HCT116 (cell line): ENCODE results near the gene C2orf92. TPM values are rescaled to one million over a fixed set of nuclear protein-coding genes. Genes with fewer than 3 reads are reported as not detected.

ENCODE experiments used
- ATAC-seq: fragments of 200-7000 bp; cut with Tn5 transposase; 2 replicates; pipeline ENCODE4 v1.9.1; 2020; ENCODE audit warnings: mild to moderate bottlenecking, moderate library complexity
- BruUV-seq: library from RNA; stranded (reverse); fragments of 400-500 nt; replicated peaks from 2 replicates; lab custom pipeline; 2021; lab: Mats Ljungman, UMichigan
- CTCF ChIA-PET: fragments of 300-600 bp; sonication (Branson Sonifier 250); formaldehyde crosslinking; loops from one replicate; lab custom pipeline; 2021; ENCODE audit warnings: antibody characterized with exemption; lab: Charles Lee
- POLR2A ChIA-PET: fragments of 300-600, 350-600 bp; sonication (Branson Sonifier 250); formaldehyde crosslinking; loops from one replicate; lab custom pipeline; 2021; ENCODE audit warnings: antibody characterized with exemption; lab: Charles Lee
- RAD21 ChIA-PET, 2 experiments: fragments of 300-600 bp; sonication (Branson Sonifier 250); formaldehyde crosslinking; loops; one replicate each; lab custom pipeline; 2023; ENCODE audit warnings: low total read pairs in 2 of 2; ENCODE audit not compliant: uncharacterized antibody in 2 of 2, unreplicated experiment in 2 of 2, low non-redundant PET in 1 of 2; lab: Charles Lee
- DNase-seq: peaks from one replicate; pipeline ENCODE4 v3.0.0-alpha.2; 2010; ENCODE audit warnings: low read depth, low spot score
- H2AFZ ChIP-seq: fragments of 200-600 bp; shearing (Covaris generic), sonication (generic); 2 replicates; pipeline ENCODE4 v1.6.1; 2017; ENCODE audit warnings: low read depth, mixed run types, mixed read lengths, antibody characterized with exemption, low read length; ENCODE audit not compliant: poor library complexity, severe bottlenecking
- H3K27ac ChIP-seq: 2 replicates; pipeline ENCODE4 v1.5.1; 2012; ENCODE audit warnings: low read depth, low read length
- H3K27me3 ChIP-seq: fragments of 200-600 bp; sonication (generic); 2 replicates; pipeline ENCODE4 v1.6.1; 2016; ENCODE audit warnings: mixed run types, low read length, mixed read lengths; ENCODE audit not compliant: insufficient read depth
- H3K36me3 ChIP-seq, 2 experiments: fragments of 200-500 bp in 1 of 2; fragments of 200-600 bp in 1 of 2; sonication (Bioruptor generic) in 1 of 2; sonication (generic) in 1 of 2; 2 replicates each; pipeline versions ENCODE4 v1.5.1 to v1.6.1; 2014 to 2016; ENCODE audit warnings: low read length in 2 of 2, inconsistent platforms in 1 of 2, mixed read lengths in 1 of 2, mixed run types in 1 of 2; ENCODE audit not compliant: insufficient read depth in 2 of 2, control insufficient read depth in 1 of 2
- H3K4me1 ChIP-seq, 2 experiments: fragments of 200-600 bp in 1 of 2; sonication (generic) in 1 of 2; 2 replicates each; pipeline versions ENCODE4 v1.5.1 to v1.6.1; 2012 to 2017; ENCODE audit warnings: low read length in 2 of 2, inconsistent platforms in 1 of 2, mild to moderate bottlenecking in 1 of 2, mixed read lengths in 1 of 2, mixed run types in 1 of 2, moderate library complexity in 1 of 2; ENCODE audit not compliant: insufficient read depth in 2 of 2, control insufficient read depth in 1 of 2
- H3K4me2 ChIP-seq: fragments of 200-600 bp; sonication (generic); 2 replicates; pipeline ENCODE4 v1.6.1; 2017; ENCODE audit warnings: mixed run types, low read length, mixed read lengths
- H3K4me3 ChIP-seq, 2 experiments: fragments of 200-600 bp in 1 of 2; sonication (generic) in 1 of 2; replicated peaks in 1 of 2; 2 replicates each; pipeline ENCODE4 v1.5.1; 2011 to 2016; ENCODE audit warnings: low read length in 2 of 2, control low read depth in 1 of 2, low read depth in 1 of 2, mild to moderate bottlenecking in 1 of 2, mixed read lengths in 1 of 2, mixed run types in 1 of 2
- H3K79me2 ChIP-seq: fragments of 200-600 bp; sonication (generic); 2 replicates; pipeline ENCODE4 v1.6.1; 2017; ENCODE audit warnings: mild to moderate bottlenecking, mixed run types, low read length, moderate library complexity, mixed read lengths; ENCODE audit not compliant: insufficient read depth
- H3K9ac ChIP-seq: fragments of 200-600 bp; sonication (generic); 2 replicates; pipeline ENCODE4 v1.6.1; 2016; ENCODE audit warnings: low read length, mixed read lengths
- H3K9me2 ChIP-seq: fragments of 200-600 bp; sonication (generic), shearing (Covaris generic); 2 replicates; pipeline ENCODE4 v1.6.1; 2017; ENCODE audit warnings: mixed run types, mild to moderate bottlenecking, moderate library complexity; ENCODE audit not compliant: insufficient read depth
- H3K9me3 ChIP-seq, 2 experiments: fragments of 200-500 bp in 1 of 2; fragments of 200-600 bp in 1 of 2; sonication (Bioruptor generic) in 1 of 2; sonication (generic) in 1 of 2; 2 replicates each; pipeline ENCODE4 v1.6.1; 2014 to 2017; ENCODE audit warnings: low read length in 2 of 2, mixed read lengths in 2 of 2, inconsistent platforms in 1 of 2, low read depth in 1 of 2, mild to moderate bottlenecking in 1 of 2, mixed run types in 1 of 2, moderate library complexity in 1 of 2; ENCODE audit not compliant: control insufficient read depth in 1 of 2, insufficient read depth in 1 of 2
- H4K20me1 ChIP-seq: fragments of 200-600 bp; sonication (generic), shearing (Covaris generic); 2 replicates; pipeline ENCODE4 v1.6.1; 2017; ENCODE audit warnings: mixed run types, mild to moderate bottlenecking, moderate library complexity; ENCODE audit not compliant: insufficient read depth
- ELF1 ChIP-seq: IDR thresholded peaks from 2 replicates; pipeline ENCODE4 v1.6.1; 2012; ENCODE audit warnings: low read depth, borderline replicate concordance
- RAD21 ChIP-seq: IDR thresholded peaks from 2 replicates; pipeline ENCODE4 v1.6.1; 2012; ENCODE audit warnings: low read depth, mild to moderate bottlenecking
- SIN3A ChIP-seq: IDR thresholded peaks from 2 replicates; pipeline ENCODE4 v1.6.1; 2012; ENCODE audit warnings: low read depth
- SP1 ChIP-seq: IDR thresholded peaks from 2 replicates; pipeline ENCODE4 v1.6.1; 2012; ENCODE audit warnings: low read depth
- SRF ChIP-seq: IDR thresholded peaks from 2 replicates; pipeline ENCODE4 v1.6.1; 2012; ENCODE audit warnings: low read depth
- TCF7L2 ChIP-seq: IDR thresholded peaks from 2 replicates; pipeline ENCODE4 v1.7.0; 2011; ENCODE audit warnings: borderline replicate concordance, inconsistent platforms; ENCODE audit not compliant: insufficient read depth, insufficient read length; ENCODE audit errors: extremely low read depth
- ZNF274 ChIP-seq: fragments of 200-500 bp; sonication (Bioruptor generic); IDR thresholded peaks from 2 replicates; pipeline ENCODE4 v1.6.1; 2014; ENCODE audit warnings: mild to moderate bottlenecking, low read depth, low read length, inconsistent platforms
- intact Hi-C: fragments of 100-400 bp; cut with micrococcal nuclease; formaldehyde crosslinking; loops from 2 replicates; pipeline ENCODE4 v1.10.0; 2022
- total RNA-seq: library from RNA; stranded (reverse); gene quantifications from one replicate; pipeline ENCODE4 v1.2.1, GENCODE V29; 2021; ENCODE audit not compliant: unreplicated experiment
- TF ChIP-seq, protein P1 (sequence below): IDR thresholded peaks from 2 replicates; pipeline ENCODE4 v1.6.1; 2011; ENCODE audit warnings: mild to moderate bottlenecking, low read length, moderate library complexity; ENCODE audit not compliant: insufficient replicate concordance; ENCODE audit errors: extremely low read depth
- TF ChIP-seq, protein P2 (sequence below): IDR thresholded peaks from 2 replicates; pipeline ENCODE4 v1.6.1; 2012
- TF ChIP-seq, protein P3 (sequence below), 3 experiments: fragments of 200-600 bp in 1 of 3; sonication (generic) in 1 of 3; IDR thresholded peaks in 2 of 3; conservative IDR thresholded peaks in 1 of 3; 2 replicates each; pipeline ENCODE4 v1.5.1; 2012 to 2017; ENCODE audit warnings: low read depth in 2 of 3, low read length in 2 of 3, antibody characterized with exemption in 1 of 3, borderline replicate concordance in 1 of 3, control low read depth in 1 of 3, mild to moderate bottlenecking in 1 of 3, mixed read lengths in 1 of 3, mixed run types in 1 of 3, moderate library complexity in 1 of 3; ENCODE audit not compliant: insufficient read depth in 1 of 3

C2orf92 gene
- total RNA-seq, 1 experiment from 2014 or later = 3.0 TPM

DNA sequence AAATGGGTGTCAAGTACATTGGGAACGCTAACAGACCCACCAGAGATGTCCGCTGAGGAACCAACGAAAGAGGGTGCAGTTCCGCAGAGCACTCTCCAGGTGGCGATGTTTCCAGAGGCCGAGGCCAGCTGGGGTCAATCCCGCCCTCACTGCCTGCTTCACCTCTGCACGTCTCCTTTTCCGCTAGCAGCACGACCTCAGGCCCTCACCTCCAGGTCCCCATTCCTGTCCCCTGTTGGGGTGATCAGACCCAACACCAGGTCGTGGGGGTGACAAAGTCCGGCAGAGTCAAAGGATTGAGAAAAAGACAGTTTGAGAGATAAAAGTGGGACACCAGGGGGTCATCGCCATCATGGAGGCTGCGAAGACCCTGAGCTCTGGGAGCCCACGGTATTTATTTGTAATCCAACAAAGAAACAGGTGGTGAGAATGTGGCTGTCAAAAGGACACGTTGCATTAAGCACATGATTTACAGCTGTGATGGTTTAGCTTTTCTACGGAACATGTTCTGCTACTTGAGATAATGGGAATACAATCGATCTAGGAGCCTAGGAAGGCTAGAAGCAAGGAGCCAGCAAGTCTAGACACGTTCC lies 71.2 kb downstream of the C2orf92 start:
- Histone ChIP-seq H2AFZ (no peak overlapping the region), H3K4me1 (peaks cover 0 to 18% of the 10 kb centered on the region in 2 experiments; a peak in 2 of 4 replicates), H3K79me2 (no peaks in the 10 kb centered on the region), H3K9ac (no peak overlapping the region), H3K4me2 (0 out of 2 replicates have a peak overlapping the region, but pooled peaks have one; percentile 16), H3K4me3 (no peak overlapping the region), H3K36me3 (no peaks in the 10 kb centered on the region), H3K9me2 (no peaks in the 10 kb centered on the region), H3K27me3 (no peaks in the 10 kb centered on the region), H3K9me3 (no peaks in the 10 kb centered on the region), H4K20me1 (no peaks in the 10 kb centered on the region), H3K27ac (no peak overlapping the region)
- ChIA-PET CTCF (interaction anchor here (0.6 to 2.4 kb wide), 9 partner anchors 10 to 644 kb away, joined by 3 to 19 read pairs (median 4); no protein-coding TSS in a partner anchor), POLR2A (no interaction called here), RAD21 (interaction anchor here (1.2 kb wide), 2 partner anchors 644 kb away, joined by 3 to 4 read pairs; no protein-coding TSS in a partner anchor)
- intact Hi-C loops = loop anchor here (1.0 kb wide), 1 partner anchor 645 kb away; no protein-coding TSS in a partner anchor
- no TSS peak for BruUV-seq
- DNase-seq (peak; percentile 29), ATAC-seq (peak; percentile 86)
- TF ChIP-seq ZNF274 (no peak), RAD21 (peak; percentile 69), SRF (no peak), SP1 (no peak), ELF1 (no peak), TCF7L2 (peak; percentile 31), SIN3A (no peak)
- TF ChIP-seq, protein P1, sequence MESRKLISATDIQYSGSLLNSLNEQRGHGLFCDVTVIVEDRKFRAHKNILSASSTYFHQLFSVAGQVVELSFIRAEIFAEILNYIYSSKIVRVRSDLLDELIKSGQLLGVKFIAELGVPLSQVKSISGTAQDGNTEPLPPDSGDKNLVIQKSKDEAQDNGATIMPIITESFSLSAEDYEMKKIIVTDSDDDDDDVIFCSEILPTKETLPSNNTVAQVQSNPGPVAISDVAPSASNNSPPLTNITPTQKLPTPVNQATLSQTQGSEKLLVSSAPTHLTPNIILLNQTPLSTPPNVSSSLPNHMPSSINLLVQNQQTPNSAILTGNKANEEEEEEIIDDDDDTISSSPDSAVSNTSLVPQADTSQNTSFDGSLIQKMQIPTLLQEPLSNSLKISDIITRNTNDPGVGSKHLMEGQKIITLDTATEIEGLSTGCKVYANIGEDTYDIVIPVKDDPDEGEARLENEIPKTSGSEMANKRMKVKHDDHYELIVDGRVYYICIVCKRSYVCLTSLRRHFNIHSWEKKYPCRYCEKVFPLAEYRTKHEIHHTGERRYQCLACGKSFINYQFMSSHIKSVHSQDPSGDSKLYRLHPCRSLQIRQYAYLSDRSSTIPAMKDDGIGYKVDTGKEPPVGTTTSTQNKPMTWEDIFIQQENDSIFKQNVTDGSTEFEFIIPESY = no peak
- TF ChIP-seq, protein P2, sequence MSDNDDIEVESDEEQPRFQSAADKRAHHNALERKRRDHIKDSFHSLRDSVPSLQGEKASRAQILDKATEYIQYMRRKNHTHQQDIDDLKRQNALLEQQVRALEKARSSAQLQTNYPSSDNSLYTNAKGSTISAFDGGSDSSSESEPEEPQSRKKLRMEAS = no peak
- TF ChIP-seq, protein P3, sequence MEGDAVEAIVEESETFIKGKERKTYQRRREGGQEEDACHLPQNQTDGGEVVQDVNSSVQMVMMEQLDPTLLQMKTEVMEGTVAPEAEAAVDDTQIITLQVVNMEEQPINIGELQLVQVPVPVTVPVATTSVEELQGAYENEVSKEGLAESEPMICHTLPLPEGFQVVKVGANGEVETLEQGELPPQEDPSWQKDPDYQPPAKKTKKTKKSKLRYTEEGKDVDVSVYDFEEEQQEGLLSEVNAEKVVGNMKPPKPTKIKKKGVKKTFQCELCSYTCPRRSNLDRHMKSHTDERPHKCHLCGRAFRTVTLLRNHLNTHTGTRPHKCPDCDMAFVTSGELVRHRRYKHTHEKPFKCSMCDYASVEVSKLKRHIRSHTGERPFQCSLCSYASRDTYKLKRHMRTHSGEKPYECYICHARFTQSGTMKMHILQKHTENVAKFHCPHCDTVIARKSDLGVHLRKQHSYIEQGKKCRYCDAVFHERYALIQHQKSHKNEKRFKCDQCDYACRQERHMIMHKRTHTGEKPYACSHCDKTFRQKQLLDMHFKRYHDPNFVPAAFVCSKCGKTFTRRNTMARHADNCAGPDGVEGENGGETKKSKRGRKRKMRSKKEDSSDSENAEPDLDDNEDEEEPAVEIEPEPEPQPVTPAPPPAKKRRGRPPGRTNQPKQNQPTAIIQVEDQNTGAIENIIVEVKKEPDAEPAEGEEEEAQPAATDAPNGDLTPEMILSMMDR (IDR thresholded peaks at IDR 0.05 in 2 of 3, conservative IDR thresholded peaks at IDR 0.05 in 1 of 3; ENCODE audit: borderline replicate concordance in 1 of 3, insufficient read depth in 1 of 3, low read depth in 2 of 3, low read length in 2 of 3) = peak; percentile 57 to 91 (median 82); a peak in 5 of 6 replicates
